ENCODE data around the gene SLC25A42. TPM values are rescaled to one million over a fixed set of nuclear protein-coding genes. Genes with fewer than 3 reads are reported as not detected.

SLC25A42 gene
- total and polyA plus RNA-seq, 2 donors (not counting 3 experiments of a cell fraction or from before 2014, with no cell fraction given), result 6.2 to 6.3 TPM

- dilution Hi-C loops (cut with MboI; ENCODE audit: extremely low pct_ligation_motif_present, low sequenced_read_pairs) (no loop called here), intact Hi-C loops (cut with micrococcal nuclease) (loop anchor here (5.0 kb wide), 1 partner anchor 45 kb away; the partner anchor contains the start of gene SLC25A42)
- no peak overlapping the region for H3K4me3 ChIP-seq (replicated peaks in 1 of 3; ENCODE audit: insufficient read depth in 1 of 3, low read depth in 1 of 3, low read length in 3 of 3)
- FAIRE-seq (no peak), DNase-seq (ENCODE audit: low read depth, low spot score) (no peak)
- no peaks in the 10 kb centered on the region for H3K36me3 ChIP-seq (ENCODE audit: control insufficient read depth in 2 of 2, extremely low read depth in 1 of 2, insufficient read depth in 2 of 2, low read length in 2 of 2)
- no peaks in the 10 kb centered on the region for H3K4me1 ChIP-seq (ENCODE audit: control insufficient read depth, extremely low read depth, insufficient read depth, low read length)
- TF ChIP-seq POLR2A (IDR thresholded peaks at IDR 0.05; ENCODE audit: low read depth, low read length) (no peak), CTCF (IDR thresholded peaks at IDR 0.05; ENCODE audit: extremely low read depth in 1 of 2, insufficient read depth in 1 of 2, low read depth in 1 of 2, low read length in 2 of 2) (no peak), FOS (IDR thresholded peaks at IDR 0.05; ENCODE audit: borderline replicate concordance, insufficient read depth, low read length) (no peak), GATA2 (IDR thresholded peaks at IDR 0.05; ENCODE audit: insufficient read depth, insufficient read length, low read depth, low read length) (no peak), MYC (IDR thresholded peaks at IDR 0.05; ENCODE audit: low read depth, low read length) (no peak), MAX (IDR thresholded peaks at IDR 0.05; ENCODE audit: insufficient read depth, insufficient read length) (no peak), JUN (IDR thresholded peaks at IDR 0.05; ENCODE audit: borderline replicate concordance, insufficient read depth, insufficient read length, low read depth) (no peak), POLR2AphosphoS5 (IDR thresholded peaks at IDR 0.05; ENCODE audit: insufficient read depth, low read depth, low read length) (no peak), EZH2 (IDR thresholded peaks at IDR 0.05; ENCODE audit: borderline replicate concordance, low read depth, low read length, severe bottlenecking) (no peak)
- ChIA-PET POLR2A (no interaction called here), CTCF (no interaction called here)
- no peaks in the 10 kb centered on the region for H3K79me2 ChIP-seq (ENCODE audit: control insufficient read depth, insufficient read depth, low read length)
- no TSS peak for BruUV-seq (replicated peaks)
- no peaks in the 10 kb centered on the region for H3K27me3 ChIP-seq (ENCODE audit: control insufficient read depth in 2 of 2, insufficient read depth in 2 of 2, low read length in 2 of 2)
- no peaks in the 10 kb centered on the region for H3K9me3 ChIP-seq (replicated peaks; ENCODE audit: control insufficient read depth, insufficient read depth, low read length)
- no peaks in the 10 kb centered on the region for H4K20me1 ChIP-seq (replicated peaks; ENCODE audit: control insufficient read depth, extremely low read depth, insufficient read depth, low read length)
- no peak overlapping the region for H3K27ac ChIP-seq (ENCODE audit: insufficient read depth, low read depth, low read length)
- H2AFZ ChIP-seq (ENCODE audit: low read depth, low read length), result no peak overlapping the region
- no peaks in the 10 kb centered on the region for H3K9me1 ChIP-seq (replicated peaks; ENCODE audit: control insufficient read depth, extremely low read depth, insufficient read depth, low read length)
- H3K9ac ChIP-seq (replicated peaks; ENCODE audit: extremely low read depth, insufficient read depth, low read length), result no peak overlapping the region
- H3K4me2 ChIP-seq (ENCODE audit: insufficient read depth, low read length), result no peak overlapping the region
Observed at GRCh38 chr19:19107654-19108053, 43.9 kb downstream of the SLC25A42 start.
